Esophagus muscularis mucosa (tissue), 4 donors: ENCODE data around the gene TMC4.
"Not testable (repeated sequence)": the region's sequence is repeated elsewhere in the genome, so short reads cannot be mapped to it uniquely, and the experiment has no call there.

Source experiments
- EP300 ChIP-seq: sonication (generic); formaldehyde crosslinking; IDR thresholded peaks from one replicate; pipeline ENCODE4 v1.6.1; 2017; ENCODE audit warnings: antibody characterized with exemption
- POLR2A ChIP-seq: fragments of 450-650 bp; IDR thresholded peaks from one replicate; pipeline ENCODE4 v1.6.1; 2017; ENCODE audit warnings: antibody characterized with exemption, moderate library complexity, mild to moderate bottlenecking, low read depth
- POLR2AphosphoS5 ChIP-seq, 2 donors: sonication (generic); formaldehyde crosslinking; IDR thresholded peaks; one replicate each; pipeline ENCODE4 v1.6.1; 2017; ENCODE audit warnings: antibody characterized with exemption in 2 of 2
- TF ChIP-seq, protein P1 (sequence below), 3 experiments: fragments of 200-600 bp in 2 of 3; fragments of 450-650 bp in 1 of 3; sonication (generic) in 2 of 3; IDR thresholded peaks; one replicate each; pipeline ENCODE4 v1.5.1; 2017 to 2019; ENCODE audit warnings: antibody characterized with exemption in 3 of 3, mild to moderate bottlenecking in 2 of 3, moderate library complexity in 1 of 3

DNA sequence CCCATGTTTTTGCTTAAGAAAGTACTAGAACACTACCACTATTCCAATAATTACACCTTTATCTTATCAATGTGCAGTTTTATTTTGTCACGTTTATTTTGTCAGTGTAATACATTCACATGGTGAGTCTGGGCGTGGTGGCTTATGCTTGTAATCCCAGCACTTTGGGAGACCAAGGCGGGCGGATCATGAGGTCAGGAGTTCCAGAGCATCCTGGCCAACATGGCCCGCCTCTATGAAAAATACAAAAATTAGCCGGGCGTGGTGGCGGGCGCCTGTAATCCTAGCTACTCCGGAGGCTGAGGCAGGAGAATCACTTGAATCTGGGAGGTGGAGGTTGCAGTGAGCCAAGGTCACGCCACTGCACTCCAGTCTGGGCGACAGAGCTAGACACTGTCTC is 21.5 kb upstream of the TMC4 start:
- TF ChIP-seq POLR2AphosphoS5 (IDR thresholded peaks at IDR 0.05); POLR2A; EP300: not testable (repeated sequence)
- TF ChIP-seq, protein P1, sequence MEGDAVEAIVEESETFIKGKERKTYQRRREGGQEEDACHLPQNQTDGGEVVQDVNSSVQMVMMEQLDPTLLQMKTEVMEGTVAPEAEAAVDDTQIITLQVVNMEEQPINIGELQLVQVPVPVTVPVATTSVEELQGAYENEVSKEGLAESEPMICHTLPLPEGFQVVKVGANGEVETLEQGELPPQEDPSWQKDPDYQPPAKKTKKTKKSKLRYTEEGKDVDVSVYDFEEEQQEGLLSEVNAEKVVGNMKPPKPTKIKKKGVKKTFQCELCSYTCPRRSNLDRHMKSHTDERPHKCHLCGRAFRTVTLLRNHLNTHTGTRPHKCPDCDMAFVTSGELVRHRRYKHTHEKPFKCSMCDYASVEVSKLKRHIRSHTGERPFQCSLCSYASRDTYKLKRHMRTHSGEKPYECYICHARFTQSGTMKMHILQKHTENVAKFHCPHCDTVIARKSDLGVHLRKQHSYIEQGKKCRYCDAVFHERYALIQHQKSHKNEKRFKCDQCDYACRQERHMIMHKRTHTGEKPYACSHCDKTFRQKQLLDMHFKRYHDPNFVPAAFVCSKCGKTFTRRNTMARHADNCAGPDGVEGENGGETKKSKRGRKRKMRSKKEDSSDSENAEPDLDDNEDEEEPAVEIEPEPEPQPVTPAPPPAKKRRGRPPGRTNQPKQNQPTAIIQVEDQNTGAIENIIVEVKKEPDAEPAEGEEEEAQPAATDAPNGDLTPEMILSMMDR (IDR thresholded peaks at IDR 0.05): not testable (repeated sequence)
